ENCODE results near the gene ARL8A. TPM values are rescaled to one million over a fixed set of nuclear protein-coding genes. Genes with fewer than 3 reads are reported as not detected.

ARL8A gene
- total RNA-seq, 2 donors from 2014 or later = 72.8 to 82.0 TPM

- no peaks in the 10 kb centered on the region for H3K36me3 Mint-ChIP-seq (ENCODE audit: low read depth)
- no peak overlapping the region for H3K27ac ChIP-seq (ENCODE audit: low read depth, low read length)
- H3K27ac Mint-ChIP-seq = no peak overlapping the region
- peaks cover 16% of the 10 kb centered on the region for H3K4me1 Mint-ChIP-seq
- no peaks in the 10 kb centered on the region for H3K27me3 Mint-ChIP-seq (ENCODE audit: insufficient read depth)
- no peak overlapping the region for H3K4me3 ChIP-seq (ENCODE audit: low read length)
- no peaks in the 10 kb centered on the region for H3K9me3 Mint-ChIP-seq
- no peaks in the 10 kb centered on the region for H3K9me3 ChIP-seq (ENCODE audit: control insufficient read depth, low read length)
- no peak for DNase-seq
- no peaks in the 10 kb centered on the region for H3K36me3 ChIP-seq (ENCODE audit: control insufficient read depth, insufficient read depth, low read length)
- 85 to 88% methylated on average over 8 to 10 of the region's 10 CpGs for WGBS, 2 experiments (ENCODE audit: insufficient coverage in 1 of 2, insufficient read length in 1 of 2)
- H3K4me1 ChIP-seq (ENCODE audit: control insufficient read depth, insufficient read depth, low read length) = no peaks in the 10 kb centered on the region
- TF ChIP-seq CTCF (conservative IDR thresholded peaks at IDR 0.05) = no peak
- H3K4me3 Mint-ChIP-seq = no peak overlapping the region
- H3K27me3 ChIP-seq (ENCODE audit: control insufficient read depth, insufficient read depth, low read length, poor library complexity, severe bottlenecking) = no peaks in the 10 kb centered on the region
- no peak overlapping the region for H3K9ac ChIP-seq (ENCODE audit: extremely low read depth, low read length, poor library complexity, severe bottlenecking)
These were observed 26.6 kb downstream of the ARL8A start for GRCh38 chr1:202117898-202118371.

GRCh38 chr1:202116287-202116686 lies 28.2 kb downstream of the ARL8A start:
- no peak for TF ChIP-seq CTCF (conservative IDR thresholded peaks at IDR 0.05)
- Mint-ChIP-seq H3K9me3 (no peaks in the 10 kb centered on the region), H3K4me3 (no peak overlapping the region), H3K4me1 (peaks cover 17% of the 10 kb centered on the region), H3K36me3 (ENCODE audit: low read depth) (no peaks in the 10 kb centered on the region), H3K27me3 (ENCODE audit: insufficient read depth) (no peaks in the 10 kb centered on the region), H3K27ac (no peak overlapping the region)
- Histone ChIP-seq H3K36me3 (ENCODE audit: control insufficient read depth, insufficient read depth, low read length) (no peaks in the 10 kb centered on the region), H3K4me3 (ENCODE audit: low read length) (no peak overlapping the region), H3K9ac (ENCODE audit: extremely low read depth, low read length, poor library complexity, severe bottlenecking) (no peak overlapping the region), H3K4me1 (ENCODE audit: control insufficient read depth, insufficient read depth, low read length) (no peaks in the 10 kb centered on the region), H3K9me3 (ENCODE audit: control insufficient read depth, low read length) (no peaks in the 10 kb centered on the region), H3K27me3 (ENCODE audit: control insufficient read depth, insufficient read depth, low read length, poor library complexity, severe bottlenecking) (no peaks in the 10 kb centered on the region), H3K27ac (ENCODE audit: low read depth, low read length) (no peak overlapping the region)
- WGBS, 2 experiments (ENCODE audit: insufficient coverage in 1 of 2, insufficient read length in 1 of 2) = 82 to 97% methylated on average over 8 of the region's 8 CpGs
- no peak for DNase-seq

- no peaks in the 10 kb centered on the region for H3K36me3 ChIP-seq (ENCODE audit: control insufficient read depth, insufficient read depth, low read length)
- no peaks in the 10 kb centered on the region for H3K9me3 ChIP-seq (ENCODE audit: control insufficient read depth, low read length)
- Mint-ChIP-seq H3K4me3 (no peak overlapping the region), H3K9me3 (no peaks in the 10 kb centered on the region), H3K27me3 (ENCODE audit: insufficient read depth) (no peaks in the 10 kb centered on the region), H3K36me3 (ENCODE audit: low read depth) (no peaks in the 10 kb centered on the region), H3K4me1 (peaks cover 17% of the 10 kb centered on the region), H3K27ac (no peak overlapping the region)
- H3K27me3 ChIP-seq (ENCODE audit: control insufficient read depth, insufficient read depth, low read length, poor library complexity, severe bottlenecking) = no peaks in the 10 kb centered on the region
- DNase-seq = no peak
- no peak for TF ChIP-seq CTCF (conservative IDR thresholded peaks at IDR 0.05)
- no peak overlapping the region for H3K4me3 ChIP-seq (ENCODE audit: low read length)
- no peaks in the 10 kb centered on the region for H3K4me1 ChIP-seq (ENCODE audit: control insufficient read depth, insufficient read depth, low read length)
- 79 to 100% methylated on average over 2 of the region's 2 CpGs for WGBS, 2 experiments (ENCODE audit: insufficient coverage in 1 of 2, insufficient read length in 1 of 2)
- H3K27ac ChIP-seq (ENCODE audit: low read depth, low read length) = no peak overlapping the region
- H3K9ac ChIP-seq (ENCODE audit: extremely low read depth, low read length, poor library complexity, severe bottlenecking) = no peak overlapping the region
These were observed 30.7 kb downstream of the ARL8A start for GRCh38 chr1:202113690-202114300.
